Measurements from ENCODE around the gene GP1BB.

The GP1BB gene

GRCh38 chr22:19739911-19740449, 16.6 kb downstream of the GP1BB start:
- DNase-seq (ENCODE audit: low spot score) = no peak

GRCh38 chr22:19740586-19740985, 17.2 kb downstream of the GP1BB start:
- DNase-seq (ENCODE audit: low spot score) = no peak

- DNase-seq (ENCODE audit: low spot score) = no peak
These were observed 17.7 kb downstream of the GP1BB start for GRCh38 chr22:19741053-19741452.

- no peak for DNase-seq (ENCODE audit: low spot score)
These were observed 19.1 kb downstream of the GP1BB start for GRCh38 chr22:19742160-19743066.

GRCh38 chr22:19743081-19743480, 19.7 kb downstream of the GP1BB start:
- DNase-seq (ENCODE audit: low spot score) = no peak

GRCh38 chr22:19743651-19744050, 20.3 kb downstream of the GP1BB start:
- no peak for DNase-seq (ENCODE audit: low spot score)

GRCh38 chr22:19744350-19745006, 21.1 kb downstream of the GP1BB start:
- DNase-seq (ENCODE audit: low spot score) = no peak

GRCh38 chr22:19745155-19746101, 22.1 kb downstream of the GP1BB start:
- DNase-seq (ENCODE audit: low spot score) = no peak

GRCh38 chr22:19746726-19747125, 23.4 kb downstream of the GP1BB start:
- no peak for DNase-seq (ENCODE audit: low spot score)

- DNase-seq (ENCODE audit: low spot score) = no peak
These were observed 24.2 kb downstream of the GP1BB start for GRCh38 chr22:19747551-19747950.

GRCh38 chr22:19748139-19748538, 24.8 kb downstream of the GP1BB start:
- no peak for DNase-seq (ENCODE audit: low spot score)

GRCh38 chr22:19748991-19749664, 25.8 kb downstream of the GP1BB start:
- DNase-seq (ENCODE audit: low spot score) = no peak

- DNase-seq (ENCODE audit: low spot score) = no peak
These were observed 26.5 kb downstream of the GP1BB start for GRCh38 chr22:19749876-19750275.

- no peak for DNase-seq (ENCODE audit: low spot score)
These were observed 27.5 kb downstream of the GP1BB start for GRCh38 chr22:19750507-19751490.

- DNase-seq (ENCODE audit: low spot score) = no peak
These were observed 28.3 kb downstream of the GP1BB start for GRCh38 chr22:19751497-19752245.

GRCh38 chr22:19753090-19753842, 29.9 kb downstream of the GP1BB start:
- no peak for DNase-seq (ENCODE audit: low spot score)

GRCh38 chr22:19753996-19754700, 30.8 kb downstream of the GP1BB start:
- DNase-seq (ENCODE audit: low spot score) = no peak
